Duodenal mucosa (tissue), 2 donors: Measurements from ENCODE around the gene ECM2.

ENCODE experiments used
- H3K27ac ChIP-seq: one replicate; pipeline ENCODE4 v1.7.0; 2013; ENCODE audit warnings: low read depth, low read length
- H3K27me3 ChIP-seq, 2 donors: one replicate each; pipeline ENCODE4 v1.7.0; 2013; ENCODE audit warnings: low read length in 2 of 2, control low read depth in 1 of 2; ENCODE audit not compliant: insufficient read depth in 2 of 2, control insufficient read depth in 1 of 2
- H3K36me3 ChIP-seq, 2 donors: one replicate each; pipeline ENCODE4 v1.7.0; 2013; ENCODE audit warnings: low read length in 2 of 2, control low read depth in 1 of 2; ENCODE audit not compliant: insufficient read depth in 2 of 2, control insufficient read depth in 1 of 2
- H3K4me1 ChIP-seq, 2 donors: one replicate each; pipeline ENCODE4 v1.7.0; 2013; ENCODE audit warnings: low read length in 2 of 2, control low read depth in 1 of 2; ENCODE audit not compliant: insufficient read depth in 2 of 2, control insufficient read depth in 1 of 2
- H3K4me3 ChIP-seq, 2 donors: one replicate each; pipeline ENCODE4 v1.7.0; 2013; ENCODE audit warnings: low read length in 2 of 2, low read depth in 1 of 2
- H3K9ac ChIP-seq, 2 donors: one replicate each; pipeline ENCODE4 v1.7.0; 2013; ENCODE audit warnings: low read length in 2 of 2, low read depth in 1 of 2
- H3K9me3 ChIP-seq, 2 donors: one replicate each; pipeline ENCODE4 v1.7.0; 2013; ENCODE audit warnings: low read length in 2 of 2, control low read depth in 1 of 2; ENCODE audit not compliant: control insufficient read depth in 1 of 2

Gene ECM2

DNA sequence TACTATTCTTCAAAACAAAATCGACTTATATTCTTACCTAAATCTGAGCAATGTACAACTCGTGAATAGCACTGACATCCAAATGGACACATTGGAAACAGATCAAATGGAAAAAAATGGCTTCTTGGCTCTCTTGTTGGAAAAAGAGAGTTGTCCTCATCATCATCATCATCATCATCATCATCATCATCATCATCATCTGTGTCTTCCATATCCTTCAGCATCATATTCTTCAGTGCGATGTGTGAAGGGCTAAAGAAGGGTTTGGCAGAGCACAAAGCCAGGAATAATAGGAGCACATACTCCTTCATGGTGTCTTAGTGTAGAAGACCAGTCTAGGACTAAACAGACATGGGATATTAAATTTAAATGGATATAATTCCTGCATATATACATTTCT, 61.2 kb downstream of the ECM2 start:
- H3K9ac ChIP-seq: no peak overlapping the region
- no peaks in the 10 kb centered on the region for H3K4me1 ChIP-seq
- H3K27ac ChIP-seq: no peak overlapping the region
- H3K36me3 ChIP-seq: no peaks in the 10 kb centered on the region
- H3K4me3 ChIP-seq: no peak overlapping the region
- no peaks in the 10 kb centered on the region for H3K9me3 ChIP-seq
- H3K27me3 ChIP-seq: no peaks in the 10 kb centered on the region

DNA sequence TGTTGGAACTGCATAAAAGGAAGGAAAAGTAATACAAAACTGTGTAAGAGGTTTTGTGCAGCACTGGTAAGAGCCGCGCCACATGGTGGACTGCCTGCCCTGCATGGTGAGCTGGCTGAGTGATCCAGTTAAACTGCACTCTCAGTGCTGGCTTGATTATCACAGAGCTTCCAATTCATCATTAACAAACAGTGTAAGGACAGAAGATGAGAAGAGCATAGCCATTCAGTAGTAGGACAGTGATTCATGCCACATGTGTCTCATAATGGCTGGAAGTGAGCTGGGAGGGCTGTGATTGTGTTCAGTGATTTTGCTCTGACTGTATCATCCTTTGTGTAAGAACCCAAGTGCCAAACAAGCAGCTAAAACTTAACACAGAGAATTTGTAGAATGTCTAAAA, 67.6 kb downstream of the ECM2 start:
- H3K36me3 ChIP-seq: no peaks in the 10 kb centered on the region
- H3K9me3 ChIP-seq: no peaks in the 10 kb centered on the region
- H3K27ac ChIP-seq: no peak overlapping the region
- H3K4me3 ChIP-seq: no peak overlapping the region
- H3K9ac ChIP-seq: no peak overlapping the region
- no peaks in the 10 kb centered on the region for H3K4me1 ChIP-seq
- no peaks in the 10 kb centered on the region for H3K27me3 ChIP-seq

DNA sequence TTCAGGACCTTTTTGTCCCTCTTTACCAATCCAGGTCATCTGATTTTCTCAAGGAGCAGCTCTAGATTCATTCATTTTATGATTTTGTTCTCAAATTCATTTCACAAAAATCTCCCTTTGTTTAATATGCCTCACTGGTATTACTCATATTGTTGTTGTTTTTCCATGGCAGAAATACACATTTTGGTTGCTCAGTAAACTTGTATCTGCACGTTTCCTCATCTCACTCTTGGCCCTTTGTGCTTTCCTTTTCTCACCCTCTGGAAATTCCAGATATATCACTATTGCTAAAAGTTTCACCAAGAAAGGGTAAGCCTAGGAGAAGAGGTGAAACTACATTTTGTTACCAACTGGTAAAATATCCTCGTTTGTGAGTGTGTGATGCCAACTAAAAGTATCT, 68.3 kb downstream of the ECM2 start:
- Histone ChIP-seq H3K4me1 (no peaks in the 10 kb centered on the region), H3K9ac (no peak overlapping the region), H3K36me3 (no peaks in the 10 kb centered on the region), H3K4me3 (no peak overlapping the region), H3K27me3 (no peaks in the 10 kb centered on the region), H3K27ac (no peak overlapping the region), H3K9me3 (no peaks in the 10 kb centered on the region)

DNA sequence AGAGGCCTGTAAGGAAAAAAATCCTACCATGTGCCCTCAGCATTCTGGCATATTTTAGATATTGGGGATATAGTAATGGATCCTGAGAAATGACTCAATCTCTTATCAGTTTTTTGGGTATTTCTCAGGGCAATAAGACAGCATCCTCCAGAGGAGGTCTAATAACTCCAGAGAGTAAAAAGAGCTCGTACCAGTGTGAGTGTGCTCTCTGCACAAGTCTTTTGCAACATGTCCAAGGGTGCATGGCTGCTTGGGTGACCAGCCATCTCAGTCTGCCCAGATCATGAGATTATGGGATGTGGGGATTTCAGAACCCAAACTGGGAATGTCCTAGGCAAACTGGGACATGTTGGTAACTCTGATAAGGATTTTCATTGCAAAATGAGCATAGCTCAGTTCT, 68.7 kb downstream of the ECM2 start:
- Histone ChIP-seq H3K27me3 (no peaks in the 10 kb centered on the region), H3K27ac (no peak overlapping the region), H3K4me1 (no peaks in the 10 kb centered on the region), H3K36me3 (no peaks in the 10 kb centered on the region), H3K9ac (no peak overlapping the region), H3K4me3 (no peak overlapping the region), H3K9me3 (no peaks in the 10 kb centered on the region)

DNA sequence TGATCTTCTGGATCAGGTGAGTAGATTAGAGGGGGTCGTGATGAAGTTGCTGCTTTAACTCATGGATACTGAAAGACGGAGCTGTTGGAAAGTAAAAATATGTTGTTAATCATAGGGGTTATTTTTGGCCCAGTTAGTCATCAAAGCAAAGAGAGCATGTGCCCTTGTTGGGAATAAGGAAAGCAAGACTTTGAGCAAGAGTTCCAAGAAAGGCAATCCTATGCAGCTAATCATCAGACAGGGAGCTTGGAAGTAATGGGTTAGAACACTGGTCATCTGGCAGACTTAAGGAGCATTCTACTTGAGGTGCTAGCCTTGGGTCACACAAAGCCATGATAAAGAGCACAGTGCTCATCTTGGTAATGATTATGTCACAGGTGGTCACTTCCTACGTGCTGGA, 71.8 kb downstream of the ECM2 start:
- H3K27me3 ChIP-seq: no peaks in the 10 kb centered on the region
- H3K27ac ChIP-seq: no peak overlapping the region
- H3K36me3 ChIP-seq: no peaks in the 10 kb centered on the region
- no peaks in the 10 kb centered on the region for H3K4me1 ChIP-seq
- no peak overlapping the region for H3K4me3 ChIP-seq
- no peaks in the 10 kb centered on the region for H3K9me3 ChIP-seq
- no peak overlapping the region for H3K9ac ChIP-seq

DNA sequence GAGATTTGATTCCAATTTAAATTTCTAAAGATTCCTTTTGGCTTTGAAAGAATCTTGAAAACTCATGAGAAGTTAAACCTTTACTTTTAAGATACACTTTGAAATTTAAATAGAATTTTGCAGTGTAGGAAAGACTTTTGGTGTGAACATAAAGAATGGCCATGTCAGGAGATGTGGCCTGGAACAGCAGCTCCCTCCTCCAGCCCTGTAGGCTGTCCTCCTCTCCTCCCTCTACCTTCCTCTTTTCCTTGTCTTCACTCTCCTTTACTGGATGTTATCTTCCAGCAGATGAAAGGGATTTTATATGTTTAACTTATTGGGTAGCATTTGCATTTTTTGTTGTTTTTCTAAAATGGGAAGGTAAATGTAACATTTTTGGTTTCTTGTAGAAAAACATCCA, 72.4 kb downstream of the ECM2 start:
- H3K36me3 ChIP-seq: no peaks in the 10 kb centered on the region
- H3K4me1 ChIP-seq: no peaks in the 10 kb centered on the region
- H3K27me3 ChIP-seq: no peaks in the 10 kb centered on the region
- no peak overlapping the region for H3K9ac ChIP-seq
- H3K4me3 ChIP-seq: no peak overlapping the region
- no peaks in the 10 kb centered on the region for H3K9me3 ChIP-seq
- no peak overlapping the region for H3K27ac ChIP-seq

DNA sequence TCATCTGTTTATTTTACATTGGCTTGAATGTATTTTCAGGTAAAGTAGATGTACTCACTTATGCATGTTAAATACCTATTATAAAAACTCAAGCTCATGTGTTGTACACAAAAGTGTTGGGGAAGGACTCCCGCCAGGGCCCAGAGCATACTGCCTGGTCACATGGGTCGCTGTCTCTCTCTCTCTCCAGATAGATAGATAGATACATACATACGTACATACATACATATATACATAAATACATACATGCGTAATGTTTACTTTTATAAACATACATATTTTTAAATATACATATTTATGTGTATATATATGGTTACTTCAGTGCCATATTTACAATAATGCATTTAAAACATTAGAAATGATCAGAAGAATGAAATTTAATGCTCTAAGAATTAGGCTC, 78.2 kb downstream of the ECM2 start:
- no peak overlapping the region for H3K9ac ChIP-seq
- H3K36me3 ChIP-seq: no peaks in the 10 kb centered on the region
- no peaks in the 10 kb centered on the region for H3K27me3 ChIP-seq
- no peak overlapping the region for H3K4me3 ChIP-seq
- no peaks in the 10 kb centered on the region for H3K9me3 ChIP-seq
- no peaks in the 10 kb centered on the region for H3K4me1 ChIP-seq
- no peak overlapping the region for H3K27ac ChIP-seq

DNA sequence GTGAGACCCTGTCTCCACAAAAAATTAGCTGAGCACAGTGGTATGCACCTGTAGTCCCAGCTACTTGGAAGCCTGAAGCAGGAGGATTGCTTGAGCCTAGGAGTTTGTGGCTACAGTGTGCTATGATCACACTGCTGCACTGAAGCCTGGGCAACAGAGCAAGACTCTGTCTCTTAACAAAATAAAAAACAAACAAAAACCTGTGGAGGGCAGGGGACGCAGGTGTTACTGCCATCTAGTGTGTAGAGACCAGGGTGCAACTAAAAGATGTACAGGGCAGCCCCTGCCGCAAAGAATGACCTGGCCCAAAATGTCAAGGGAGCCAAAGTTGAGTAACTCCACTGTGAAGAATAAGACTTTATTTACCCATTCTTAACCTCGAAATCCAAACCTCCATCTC, 80.6 kb downstream of the ECM2 start:
- Histone ChIP-seq H3K27me3 (no peaks in the 10 kb centered on the region), H3K4me3 (no peak overlapping the region), H3K27ac (no peak overlapping the region), H3K36me3 (no peaks in the 10 kb centered on the region), H3K4me1 (no peaks in the 10 kb centered on the region), H3K9ac (no peak overlapping the region), H3K9me3 (no peaks in the 10 kb centered on the region)

DNA sequence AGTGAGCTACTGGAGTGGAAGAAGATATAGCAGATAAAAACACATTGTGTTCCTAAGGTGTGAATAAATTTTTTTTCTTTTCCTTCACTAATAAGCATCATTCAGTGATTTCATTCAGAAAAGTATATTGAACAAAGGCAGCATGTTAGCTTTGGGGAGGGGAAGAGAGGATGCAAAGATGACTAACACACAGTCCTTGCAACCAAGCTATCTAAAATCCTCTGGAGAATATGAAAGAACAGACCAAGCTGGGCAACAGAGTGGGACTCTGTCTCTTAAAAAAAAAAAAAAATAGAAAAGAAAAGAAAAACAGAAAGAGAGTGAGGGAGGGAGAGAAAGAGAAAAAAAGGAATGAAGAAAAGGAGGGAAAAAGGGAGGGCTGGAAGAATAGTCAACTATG, 89.3 kb downstream of the ECM2 start:
- no peaks in the 10 kb centered on the region for H3K4me1 ChIP-seq
- no peaks in the 10 kb centered on the region for H3K36me3 ChIP-seq
- no peaks in the 10 kb centered on the region for H3K9me3 ChIP-seq
- H3K4me3 ChIP-seq: no peak overlapping the region
- H3K27me3 ChIP-seq: no peaks in the 10 kb centered on the region
- no peak overlapping the region for H3K27ac ChIP-seq
- H3K9ac ChIP-seq: no peak overlapping the region
